HEK293 (cell line): Measurements from ENCODE around the gene FSTL5.

Experiments used
- CTCF ChIA-PET: fragments of 350-600 bp; formaldehyde crosslinking; extraction: SDS; loops from one replicate; lab custom pipeline; 2021; ENCODE audit warnings: antibody characterized with exemption; lab: Yijun Ruan, JAX
- POLR2A ChIA-PET: fragments of 300-600 bp; formaldehyde crosslinking; extraction: SDS; loops from one replicate; lab custom pipeline; 2020; ENCODE audit warnings: antibody characterized with exemption, inconsistent platforms; lab: Yijun Ruan, JAX
- H3K27ac ChIP-seq: fragments of 200-500 bp; sonication (Bioruptor generic); 2 replicates; pipeline ENCODE4 v1.5.1; 2014; ENCODE audit warnings: low read depth, low read length, control low read depth, inconsistent platforms; ENCODE audit errors: extremely low read depth
- H3K36me3 ChIP-seq, 2 experiments: fragments of 200-500 bp in 1 of 2; sonication (Bioruptor generic) in 1 of 2; 1 replicate in 1 of 2; 2 replicates in 1 of 2; pipeline ENCODE4 v1.5.1; 2014 to 2017; ENCODE audit warnings: inconsistent platforms in 2 of 2, low read length in 2 of 2; ENCODE audit not compliant: control insufficient read depth in 2 of 2, insufficient read depth in 1 of 2
- H3K4me1 ChIP-seq: fragments of 200-500 bp; sonication (Bioruptor generic); 2 replicates; pipeline ENCODE4 v1.5.1; 2014; ENCODE audit warnings: mild to moderate bottlenecking, low read length, inconsistent platforms; ENCODE audit not compliant: control insufficient read depth, insufficient read depth
- H3K4me3 ChIP-seq: 2 replicates; pipeline ENCODE4 v1.5.1; 2011; ENCODE audit warnings: low read depth, mild to moderate bottlenecking, control low read depth, low read length, moderate library complexity
- H3K9me3 ChIP-seq: fragments of 200-500 bp; sonication (Bioruptor generic); 2 replicates; pipeline ENCODE4 v1.5.1; 2014; ENCODE audit warnings: low read depth, low read length, inconsistent platforms; ENCODE audit not compliant: control insufficient read depth, insufficient read depth
- FEZF1 ChIP-seq: fragments of 450-650 bp; formaldehyde crosslinking; IDR thresholded peaks from 2 replicates; pipeline ENCODE4 v1.5.1; 2016; ENCODE audit warnings: missing biosample characterization, missing genetic modification characterization
- GLI2 ChIP-seq: fragments of 450-650 bp; formaldehyde crosslinking; IDR thresholded peaks from 2 replicates; pipeline ENCODE4; 2017; ENCODE audit warnings: missing biosample characterization, missing genetic modification characterization, low read depth, borderline replicate concordance
- GLIS2 ChIP-seq: fragments of 450-650 bp; formaldehyde crosslinking; IDR thresholded peaks from 2 replicates; pipeline ENCODE4 v1.5.1; 2016; ENCODE audit warnings: missing biosample characterization, missing genetic modification characterization
- KLF7 ChIP-seq: fragments of 450-650 bp; formaldehyde crosslinking; IDR thresholded peaks from 2 replicates; pipeline ENCODE4 v1.5.1; 2016; ENCODE audit warnings: missing biosample characterization, missing genetic modification characterization, borderline replicate concordance
- KLF8 ChIP-seq: fragments of 450-650 bp; formaldehyde crosslinking; IDR thresholded peaks from 2 replicates; pipeline ENCODE4 v1.5.1; 2016; ENCODE audit warnings: missing biosample characterization, missing genetic modification characterization
- KLF9 ChIP-seq: fragments of 450-650 bp; formaldehyde crosslinking; IDR thresholded peaks from 2 replicates; pipeline ENCODE4 v1.5.1; 2016; ENCODE audit warnings: missing biosample characterization, missing genetic modification characterization, low read depth
- MZF1 ChIP-seq: fragments of 450-650 bp; formaldehyde crosslinking; IDR thresholded peaks from 2 replicates; pipeline ENCODE4 v1.5.1; 2017; ENCODE audit warnings: missing biosample characterization, missing genetic modification characterization, borderline replicate concordance
- SP2 ChIP-seq: fragments of 450-650 bp; formaldehyde crosslinking; IDR thresholded peaks from 2 replicates; pipeline ENCODE4 v1.5.1; 2016; ENCODE audit warnings: missing biosample characterization, missing genetic modification characterization
- SP3 ChIP-seq: fragments of 450-650 bp; formaldehyde crosslinking; IDR thresholded peaks from 2 replicates; pipeline ENCODE4 v1.5.1; 2016; ENCODE audit warnings: missing biosample characterization, missing genetic modification characterization
- SP7 ChIP-seq: fragments of 450-650 bp; formaldehyde crosslinking; IDR thresholded peaks from 2 replicates; pipeline ENCODE4 v1.5.1; 2016; ENCODE audit warnings: missing biosample characterization, missing genetic modification characterization
- TSHZ1 ChIP-seq: fragments of 450-650 bp; formaldehyde crosslinking; IDR thresholded peaks from 2 replicates; pipeline ENCODE4 v1.5.1; 2016; ENCODE audit warnings: missing biosample characterization, missing genetic modification characterization, borderline replicate concordance
- ZNF140 ChIP-seq: fragments of 450-650 bp; formaldehyde crosslinking; IDR thresholded peaks from 2 replicates; pipeline ENCODE4 v1.5.1; 2016; ENCODE audit warnings: missing biosample characterization, missing genetic modification characterization
- ZNF148 ChIP-seq: fragments of 450-650 bp; formaldehyde crosslinking; IDR thresholded peaks from 2 replicates; pipeline ENCODE4 v1.5.0; 2017; ENCODE audit warnings: missing biosample characterization, missing genetic modification characterization, borderline replicate concordance
- ZNF211 ChIP-seq: fragments of 450-650 bp; formaldehyde crosslinking; IDR thresholded peaks from 2 replicates; pipeline ENCODE4 v1.5.1; 2016; ENCODE audit warnings: low read depth, missing biosample characterization, missing genetic modification characterization
- ZNF501 ChIP-seq: fragments of 450-650 bp; formaldehyde crosslinking; IDR thresholded peaks from 2 replicates; pipeline ENCODE4 v1.5.1; 2016; ENCODE audit warnings: missing biosample characterization, missing genetic modification characterization
- ZNF510 ChIP-seq: fragments of 450-650 bp; formaldehyde crosslinking; IDR thresholded peaks from 2 replicates; pipeline ENCODE4 v1.5.1; 2018; ENCODE audit warnings: mild to moderate bottlenecking, missing genetic modification characterization, missing biosample characterization; ENCODE audit not compliant: insufficient replicate concordance
- ZNF544 ChIP-seq: fragments of 450-650 bp; formaldehyde crosslinking; IDR thresholded peaks from 2 replicates; pipeline ENCODE4 v1.5.0; 2017; ENCODE audit warnings: missing biosample characterization, missing genetic modification characterization
- ZNF639 ChIP-seq: fragments of 450-650 bp; formaldehyde crosslinking; IDR thresholded peaks from 2 replicates; pipeline ENCODE4 v1.5.1; 2016; ENCODE audit warnings: missing biosample characterization, missing genetic modification characterization

The FSTL5 gene

GRCh38 chr4:161900110-161900509, 263.7 kb downstream of the FSTL5 start (continued):
- TF ChIP-seq TSHZ1 (tag by site-specific recombination) (no peak), SP2 (tag by site-specific recombination) (no peak), ZNF639 (tag by site-specific recombination) (no peak)
- TF ChIP-seq, all 188 proteins: peak for 0

- no peak overlapping the region for H3K4me3 ChIP-seq
- no peaks in the 10 kb centered on the region for H3K9me3 ChIP-seq
- H3K36me3 ChIP-seq: no peaks in the 10 kb centered on the region
- no peak overlapping the region for H3K27ac ChIP-seq
- no peaks in the 10 kb centered on the region for H3K4me1 ChIP-seq
- POLR2A ChIA-PET: no interaction called here
- CTCF ChIA-PET: no interaction called here
- no peak for TF ChIP-seq ZNF140 (tag by site-specific recombination)
- no peak for TF ChIP-seq ZNF510 (tag by site-specific recombination)
- no peak for TF ChIP-seq SP3 (tag by site-specific recombination)
- no peak for TF ChIP-seq GLIS2 (tag by site-specific recombination)
- TF ChIP-seq FEZF1 (tag by site-specific recombination): no peak
These were observed 269.2 kb downstream of the FSTL5 start for GRCh38 chr4:161894493-161895167.

GRCh38 chr4:161894014-161894413, 269.8 kb downstream of the FSTL5 start:
- Histone ChIP-seq H3K4me3 (no peak overlapping the region), H3K4me1 (no peaks in the 10 kb centered on the region), H3K9me3 (no peaks in the 10 kb centered on the region), H3K27ac (no peak overlapping the region), H3K36me3 (no peaks in the 10 kb centered on the region)
- ChIA-PET CTCF (no interaction called here), POLR2A (no interaction called here)
- TF ChIP-seq MZF1 (tag by site-specific recombination): no peak
- TF ChIP-seq KLF8: no peak
- no peak for TF ChIP-seq ZNF544
- no peak for TF ChIP-seq KLF9
- TF ChIP-seq SP7: no peak
- TF ChIP-seq ZNF148 (tag by site-specific recombination): no peak
- TF ChIP-seq GLI2: no peak
- TF ChIP-seq ZNF211 (tag by site-specific recombination): no peak
- no peak for TF ChIP-seq ZNF501 (tag by site-specific recombination)
- TF ChIP-seq KLF7 (tag by site-specific recombination): no peak
